WTC11 (cell line): ENCODE results near the gene ANKRD37. TPM values are rescaled to one million over a fixed set of nuclear protein-coding genes. Genes with fewer than 3 reads are reported as not detected.

Experiments used
- ATAC-seq: fragments of 200-7000 bp; cut with Tn5 transposase; 2 replicates; pipeline ENCODE4 v1.10.0; 2021; ENCODE audit warnings: mild to moderate bottlenecking, moderate library complexity
- CTCF ChIA-PET: fragments of 300-600 bp; sonication (Branson Sonifier 250); formaldehyde crosslinking; loops from one replicate; lab custom pipeline; 2021; ENCODE audit warnings: antibody characterized with exemption; lab: Charles Lee
- POLR2A ChIA-PET: fragments of 350-600 bp; sonication (Branson Sonifier 250); formaldehyde crosslinking; loops from one replicate; lab custom pipeline; 2021; ENCODE audit warnings: antibody characterized with exemption; lab: Charles Lee
- DNase-seq: peaks from one replicate; pipeline ENCODE4 v3.0.0; 2021; ENCODE audit warnings: low spot score
- H3K27ac Mint-ChIP-seq: 2 replicates; pipeline ENCODE4 v1.8.0; 2021; ENCODE audit warnings: mixed read lengths
- H3K27me3 Mint-ChIP-seq: 2 replicates; pipeline ENCODE4 v1.8.0; 2021; ENCODE audit warnings: low read depth, mild to moderate bottlenecking, moderate library complexity, mixed read lengths
- H3K36me3 Mint-ChIP-seq: 2 replicates; pipeline ENCODE4 v1.8.0; 2021; ENCODE audit warnings: mixed read lengths
- H3K4me1 Mint-ChIP-seq: 2 replicates; pipeline ENCODE4 v1.8.0; 2022; ENCODE audit warnings: mixed read lengths
- H3K4me3 Mint-ChIP-seq: 2 replicates; pipeline ENCODE4 v1.8.0; 2021; ENCODE audit warnings: mild to moderate bottlenecking, moderate library complexity, mixed read lengths
- H3K9me3 Mint-ChIP-seq: 2 replicates; pipeline ENCODE4 v1.8.0; 2021; ENCODE audit warnings: mixed read lengths
- ATF1 ChIP-seq: sonication (generic); formaldehyde crosslinking; IDR thresholded peaks from 2 replicates; pipeline ENCODE4 v1.8.1; 2023; ENCODE audit warnings: mild to moderate bottlenecking, moderate library complexity, missing genetic modification reagents
- ELF4 ChIP-seq: sonication (generic); formaldehyde crosslinking; IDR thresholded peaks from 2 replicates; pipeline ENCODE4 v1.8.1; 2022; ENCODE audit warnings: low read depth, mild to moderate bottlenecking, moderate library complexity, missing genetic modification reagents
- ESRRA ChIP-seq: sonication (generic); formaldehyde crosslinking; IDR thresholded peaks from 2 replicates; pipeline ENCODE4 v1.8.1; 2022; ENCODE audit warnings: mild to moderate bottlenecking, missing genetic modification reagents, borderline replicate concordance
- GTF2I ChIP-seq: fragments of 250-450 bp; sonication (Bioruptor Pico); conservative IDR thresholded peaks from 2 replicates; pipeline ENCODE4 v1.4.0; 2021; ENCODE audit warnings: mild to moderate bottlenecking
- JAZF1 ChIP-seq: fragments of 250-450 bp; sonication (Bioruptor Pico); IDR thresholded peaks from 2 replicates; pipeline ENCODE4 v1.9.0; 2021; ENCODE audit warnings: moderate library complexity, mild to moderate bottlenecking, inconsistent platforms
- NFE2L1 ChIP-seq: sonication (generic); formaldehyde crosslinking; IDR thresholded peaks from 2 replicates; pipeline ENCODE4 v1.8.1; 2023; ENCODE audit warnings: missing genetic modification reagents
- NR3C1 ChIP-seq: sonication (generic); formaldehyde crosslinking; conservative IDR thresholded peaks from 2 replicates; pipeline ENCODE4 v1.8.1; 2023; ENCODE audit warnings: low read depth, mild to moderate bottlenecking, missing genetic modification reagents
- PRRX2 ChIP-seq: fragments of 250-450 bp; sonication (Bioruptor Pico); IDR thresholded peaks from 2 replicates; pipeline ENCODE4 v1.8.0; 2021; ENCODE audit warnings: mild to moderate bottlenecking
- SMAD3 ChIP-seq: sonication (generic); formaldehyde crosslinking; IDR thresholded peaks from 2 replicates; pipeline ENCODE4 v1.8.0; 2022; ENCODE audit warnings: missing genetic modification reagents, mild to moderate bottlenecking, borderline replicate concordance
- ZNF317 ChIP-seq: sonication (generic); formaldehyde crosslinking; IDR thresholded peaks from 2 replicates; pipeline ENCODE4 v1.8.1; 2023; ENCODE audit warnings: low read depth, mild to moderate bottlenecking, moderate library complexity, missing genetic modification reagents, borderline replicate concordance
- total RNA-seq: library from RNA; stranded (reverse); gene quantifications from 3 replicates; pipeline ENCODE4 v1.2.3, GENCODE V29; 2021
- TF ChIP-seq, protein P1 (sequence below): sonication (generic); formaldehyde crosslinking; IDR thresholded peaks from 2 replicates; pipeline ENCODE4 v1.8.0; 2022; ENCODE audit warnings: mild to moderate bottlenecking, missing genetic modification reagents
- TF ChIP-seq, protein P2 (sequence below): sonication (generic); formaldehyde crosslinking; IDR thresholded peaks from 2 replicates; pipeline ENCODE4 v1.8.1; 2022; ENCODE audit warnings: missing genetic modification reagents, borderline replicate concordance
- TF ChIP-seq, protein P3 (sequence below): sonication (generic); formaldehyde crosslinking; IDR thresholded peaks from 2 replicates; pipeline ENCODE4 v1.8.0; 2022; ENCODE audit warnings: mild to moderate bottlenecking, missing genetic modification reagents
- TF ChIP-seq, protein P4 (sequence below): fragments of 250-450 bp; sonication (Bioruptor Pico); IDR thresholded peaks from 2 replicates; pipeline ENCODE4 v1.9.0; 2021; ENCODE audit warnings: mild to moderate bottlenecking
- TF ChIP-seq, protein P5 (sequence below): fragments of 200-600 bp; IDR thresholded peaks from 2 replicates; pipeline ENCODE4 v1.8.0; 2022; ENCODE audit warnings: antibody characterized with exemption
- TF ChIP-seq, protein P6 (sequence below): sonication (generic); formaldehyde crosslinking; IDR thresholded peaks from 2 replicates; pipeline ENCODE4 v1.8.1; 2022; ENCODE audit warnings: mild to moderate bottlenecking, missing genetic modification reagents, moderate library complexity, borderline replicate concordance
- TF ChIP-seq, protein P7 (sequence below): sonication (generic); formaldehyde crosslinking; IDR thresholded peaks from 2 replicates; pipeline ENCODE4 v1.8.1; 2023; ENCODE audit warnings: mild to moderate bottlenecking, moderate library complexity, missing genetic modification reagents
- TF ChIP-seq, protein P8 (sequence below): sonication (generic); formaldehyde crosslinking; conservative IDR thresholded peaks from 2 replicates; pipeline ENCODE4 v1.8.1; 2022; ENCODE audit warnings: mild to moderate bottlenecking, missing genetic modification reagents

Gene ANKRD37
- total RNA-seq, 1 experiment from 2014 or later = 3.0 TPM

DNA sequence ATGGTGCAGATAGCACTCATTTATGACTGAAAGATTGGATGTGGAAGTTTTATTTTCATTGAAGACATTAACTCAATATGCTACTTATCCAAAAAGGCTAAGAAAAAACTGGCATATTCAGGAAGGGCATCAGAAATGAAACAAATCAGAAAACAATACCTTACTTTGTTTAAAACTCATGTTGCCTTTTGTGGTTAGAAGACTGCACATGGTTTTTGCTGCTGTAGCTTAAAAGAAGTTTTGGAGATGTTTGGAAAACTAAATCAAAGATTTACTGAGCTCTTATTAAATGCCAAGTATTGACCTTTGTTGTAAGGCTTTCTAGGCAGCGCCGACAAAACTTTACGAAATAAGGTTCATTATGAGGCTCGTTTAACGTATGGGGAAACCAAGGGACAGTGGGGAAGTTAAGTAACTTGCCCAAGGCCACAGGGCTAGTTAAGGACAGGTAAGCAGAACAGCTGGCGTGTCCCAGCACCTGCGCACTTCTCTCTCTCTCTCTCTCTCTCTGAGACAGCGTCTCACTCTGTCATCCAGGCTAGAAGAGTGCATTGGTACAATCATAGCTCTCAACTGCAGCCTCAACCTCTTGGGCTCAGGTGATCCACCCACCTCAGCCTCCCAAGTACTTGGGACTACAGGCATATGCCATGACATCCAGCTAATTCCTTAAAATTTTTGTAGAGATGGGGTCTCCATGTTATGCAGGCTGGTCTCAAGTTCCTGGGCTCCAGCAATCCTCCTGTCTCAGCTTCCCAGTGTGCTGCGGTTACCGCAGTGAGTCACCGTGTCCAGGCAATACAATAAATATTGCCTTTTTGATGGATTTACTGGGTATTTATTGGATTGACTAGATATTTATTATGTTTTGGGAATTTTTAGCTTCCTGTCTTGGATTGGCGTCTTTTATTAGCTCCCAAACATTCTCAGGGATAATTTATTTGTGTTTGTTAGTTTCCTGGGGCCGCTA is 17.0 kb upstream of the ANKRD37 start (continued):
- TF ChIP-seq ESRRA (CRISPR knock-in tag) = no peak
- TF ChIP-seq ATF1 = no peak
- no peak for TF ChIP-seq GTF2I (CRISPR knock-in tag)
- TF ChIP-seq, protein P1, sequence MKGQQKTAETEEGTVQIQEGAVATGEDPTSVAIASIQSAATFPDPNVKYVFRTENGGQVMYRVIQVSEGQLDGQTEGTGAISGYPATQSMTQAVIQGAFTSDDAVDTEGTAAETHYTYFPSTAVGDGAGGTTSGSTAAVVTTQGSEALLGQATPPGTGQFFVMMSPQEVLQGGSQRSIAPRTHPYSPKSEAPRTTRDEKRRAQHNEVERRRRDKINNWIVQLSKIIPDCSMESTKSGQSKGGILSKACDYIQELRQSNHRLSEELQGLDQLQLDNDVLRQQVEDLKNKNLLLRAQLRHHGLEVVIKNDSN (CRISPR knock-in tag) = no peak
- no peak for TF ChIP-seq JAZF1 (CRISPR knock-in tag)

DNA sequence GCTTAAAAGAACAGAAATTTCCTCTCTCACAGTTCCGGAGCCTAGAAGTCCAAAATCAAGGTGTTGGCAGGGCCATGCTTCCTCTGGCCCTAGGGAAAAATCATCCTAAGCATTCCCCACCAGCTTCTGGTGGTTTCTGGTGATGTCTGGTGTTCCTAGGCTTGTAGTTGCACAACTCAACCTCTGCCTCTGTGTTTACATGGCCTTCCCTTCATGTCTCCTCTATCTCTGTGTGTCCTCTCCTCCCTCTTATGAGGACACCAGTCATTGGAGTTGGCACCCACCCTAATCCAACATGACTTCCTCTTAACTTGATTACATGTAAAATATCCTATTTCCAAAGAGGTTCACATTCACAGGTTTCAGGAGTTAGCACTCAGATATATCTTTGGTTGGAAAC is 16.3 kb upstream of the ANKRD37 start:
- Mint-ChIP-seq H3K4me1 (peaks cover 6% of the 10 kb centered on the region; the same call in 1 of the 2 replicates), H3K27me3 (no peaks in the 10 kb centered on the region), H3K36me3 (no peaks in the 10 kb centered on the region), H3K27ac (no peak overlapping the region), H3K4me3 (no peak overlapping the region), H3K9me3 (peaks cover 18% of the 10 kb centered on the region)
- ATAC-seq (no peak), DNase-seq (no peak)
- ChIA-PET CTCF (interaction anchor here (0.6 to 1.1 kb wide), 2 partner anchors 218 to 285 kb away, joined by 3 to 4 read pairs; no protein-coding TSS in a partner anchor), POLR2A (no interaction called here)
- TF ChIP-seq, protein P2, sequence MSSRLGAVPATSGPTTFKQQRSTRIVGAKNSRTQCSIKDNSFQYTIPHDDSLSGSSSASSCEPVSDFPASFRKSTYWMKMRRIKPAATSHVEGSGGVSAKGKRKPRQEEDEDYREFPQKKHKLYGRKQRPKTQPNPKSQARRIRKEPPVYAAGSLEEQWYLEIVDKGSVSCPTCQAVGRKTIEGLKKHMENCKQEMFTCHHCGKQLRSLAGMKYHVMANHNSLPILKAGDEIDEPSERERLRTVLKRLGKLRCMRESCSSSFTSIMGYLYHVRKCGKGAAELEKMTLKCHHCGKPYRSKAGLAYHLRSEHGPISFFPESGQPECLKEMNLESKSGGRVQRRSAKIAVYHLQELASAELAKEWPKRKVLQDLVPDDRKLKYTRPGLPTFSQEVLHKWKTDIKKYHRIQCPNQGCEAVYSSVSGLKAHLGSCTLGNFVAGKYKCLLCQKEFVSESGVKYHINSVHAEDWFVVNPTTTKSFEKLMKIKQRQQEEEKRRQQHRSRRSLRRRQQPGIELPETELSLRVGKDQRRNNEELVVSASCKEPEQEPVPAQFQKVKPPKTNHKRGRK (CRISPR knock-in tag) = no peak
- no peak for TF ChIP-seq SMAD3 (CRISPR knock-in tag)
- TF ChIP-seq, protein P3, sequence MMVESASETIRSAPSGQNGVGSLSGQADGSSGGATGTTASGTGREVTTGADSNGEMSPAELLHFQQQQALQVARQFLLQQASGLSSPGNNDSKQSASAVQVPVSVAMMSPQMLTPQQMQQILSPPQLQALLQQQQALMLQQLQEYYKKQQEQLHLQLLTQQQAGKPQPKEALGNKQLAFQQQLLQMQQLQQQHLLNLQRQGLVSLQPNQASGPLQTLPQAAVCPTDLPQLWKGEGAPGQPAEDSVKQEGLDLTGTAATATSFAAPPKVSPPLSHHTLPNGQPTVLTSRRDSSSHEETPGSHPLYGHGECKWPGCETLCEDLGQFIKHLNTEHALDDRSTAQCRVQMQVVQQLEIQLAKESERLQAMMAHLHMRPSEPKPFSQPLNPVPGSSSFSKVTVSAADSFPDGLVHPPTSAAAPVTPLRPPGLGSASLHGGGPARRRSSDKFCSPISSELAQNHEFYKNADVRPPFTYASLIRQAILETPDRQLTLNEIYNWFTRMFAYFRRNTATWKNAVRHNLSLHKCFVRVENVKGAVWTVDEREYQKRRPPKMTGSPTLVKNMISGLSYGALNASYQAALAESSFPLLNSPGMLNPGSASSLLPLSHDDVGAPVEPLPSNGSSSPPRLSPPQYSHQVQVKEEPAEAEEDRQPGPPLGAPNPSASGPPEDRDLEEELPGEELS (CRISPR knock-in tag) = no peak
- TF ChIP-seq ATF1 = no peak
- TF ChIP-seq, protein P4, sequence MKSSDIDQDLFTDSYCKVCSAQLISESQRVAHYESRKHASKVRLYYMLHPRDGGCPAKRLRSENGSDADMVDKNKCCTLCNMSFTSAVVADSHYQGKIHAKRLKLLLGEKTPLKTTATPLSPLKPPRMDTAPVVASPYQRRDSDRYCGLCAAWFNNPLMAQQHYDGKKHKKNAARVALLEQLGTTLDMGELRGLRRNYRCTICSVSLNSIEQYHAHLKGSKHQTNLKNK = no peak
- TF ChIP-seq PRRX2 = no peak

DNA sequence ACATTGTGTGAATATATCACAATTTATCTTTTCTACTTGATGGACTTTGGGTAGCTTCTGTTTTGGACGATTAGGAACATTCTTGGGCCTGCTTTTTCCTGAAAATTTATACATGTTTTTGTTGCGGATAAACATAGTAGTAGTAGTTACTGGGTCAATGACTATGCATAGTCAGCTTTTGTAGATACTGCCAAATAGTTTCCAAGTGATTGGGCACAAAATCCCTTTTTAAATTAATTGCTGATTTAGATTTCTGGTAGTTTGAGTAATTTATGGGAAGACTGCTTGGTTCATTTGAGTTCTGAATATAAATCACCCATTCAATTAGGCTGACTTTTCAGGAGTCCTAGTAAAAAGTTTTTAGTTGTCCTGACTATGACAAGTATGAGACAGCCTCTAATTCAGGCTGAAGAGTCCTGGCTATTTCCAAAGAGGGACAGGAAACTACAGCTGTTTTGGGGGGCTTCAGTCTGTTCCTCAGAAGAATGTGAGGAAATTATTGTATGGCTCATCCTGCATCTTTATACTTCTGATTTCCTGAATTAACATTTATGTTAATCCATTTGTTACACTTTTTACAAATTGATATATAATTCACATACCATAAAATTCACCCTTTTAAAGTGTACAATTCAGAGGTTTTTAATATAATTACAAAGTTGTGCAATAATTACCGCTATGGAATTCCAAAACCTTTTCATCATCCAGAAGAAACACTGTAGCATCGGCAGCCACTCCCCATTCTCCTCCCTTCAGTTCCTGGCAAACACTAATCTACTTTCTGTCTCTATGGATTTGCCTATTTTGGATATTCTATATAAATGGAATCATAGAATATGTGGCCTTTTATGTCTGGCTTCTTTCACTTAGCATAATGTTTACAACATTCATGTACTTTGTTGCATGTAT is 15.1 kb upstream of the ANKRD37 start:
- no peak for ATAC-seq
- POLR2A ChIA-PET = no interaction called here
- Mint-ChIP-seq H3K9me3 (peaks cover 18% of the 10 kb centered on the region), H3K36me3 (no peaks in the 10 kb centered on the region), H3K27ac (no peak overlapping the region), H3K4me1 (peaks cover 6% of the 10 kb centered on the region; the same call in 1 of the 2 replicates), H3K27me3 (no peaks in the 10 kb centered on the region), H3K4me3 (no peak overlapping the region)
- no peak for DNase-seq
- CTCF ChIA-PET = no interaction called here
- TF ChIP-seq, protein P5, sequence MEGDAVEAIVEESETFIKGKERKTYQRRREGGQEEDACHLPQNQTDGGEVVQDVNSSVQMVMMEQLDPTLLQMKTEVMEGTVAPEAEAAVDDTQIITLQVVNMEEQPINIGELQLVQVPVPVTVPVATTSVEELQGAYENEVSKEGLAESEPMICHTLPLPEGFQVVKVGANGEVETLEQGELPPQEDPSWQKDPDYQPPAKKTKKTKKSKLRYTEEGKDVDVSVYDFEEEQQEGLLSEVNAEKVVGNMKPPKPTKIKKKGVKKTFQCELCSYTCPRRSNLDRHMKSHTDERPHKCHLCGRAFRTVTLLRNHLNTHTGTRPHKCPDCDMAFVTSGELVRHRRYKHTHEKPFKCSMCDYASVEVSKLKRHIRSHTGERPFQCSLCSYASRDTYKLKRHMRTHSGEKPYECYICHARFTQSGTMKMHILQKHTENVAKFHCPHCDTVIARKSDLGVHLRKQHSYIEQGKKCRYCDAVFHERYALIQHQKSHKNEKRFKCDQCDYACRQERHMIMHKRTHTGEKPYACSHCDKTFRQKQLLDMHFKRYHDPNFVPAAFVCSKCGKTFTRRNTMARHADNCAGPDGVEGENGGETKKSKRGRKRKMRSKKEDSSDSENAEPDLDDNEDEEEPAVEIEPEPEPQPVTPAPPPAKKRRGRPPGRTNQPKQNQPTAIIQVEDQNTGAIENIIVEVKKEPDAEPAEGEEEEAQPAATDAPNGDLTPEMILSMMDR = no peak
- TF ChIP-seq, protein P6, sequence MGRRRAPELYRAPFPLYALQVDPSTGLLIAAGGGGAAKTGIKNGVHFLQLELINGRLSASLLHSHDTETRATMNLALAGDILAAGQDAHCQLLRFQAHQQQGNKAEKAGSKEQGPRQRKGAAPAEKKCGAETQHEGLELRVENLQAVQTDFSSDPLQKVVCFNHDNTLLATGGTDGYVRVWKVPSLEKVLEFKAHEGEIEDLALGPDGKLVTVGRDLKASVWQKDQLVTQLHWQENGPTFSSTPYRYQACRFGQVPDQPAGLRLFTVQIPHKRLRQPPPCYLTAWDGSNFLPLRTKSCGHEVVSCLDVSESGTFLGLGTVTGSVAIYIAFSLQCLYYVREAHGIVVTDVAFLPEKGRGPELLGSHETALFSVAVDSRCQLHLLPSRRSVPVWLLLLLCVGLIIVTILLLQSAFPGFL (CRISPR knock-in tag) = no peak
- TF ChIP-seq ELF4 (CRISPR knock-in tag) = no peak
- TF ChIP-seq, protein P7, sequence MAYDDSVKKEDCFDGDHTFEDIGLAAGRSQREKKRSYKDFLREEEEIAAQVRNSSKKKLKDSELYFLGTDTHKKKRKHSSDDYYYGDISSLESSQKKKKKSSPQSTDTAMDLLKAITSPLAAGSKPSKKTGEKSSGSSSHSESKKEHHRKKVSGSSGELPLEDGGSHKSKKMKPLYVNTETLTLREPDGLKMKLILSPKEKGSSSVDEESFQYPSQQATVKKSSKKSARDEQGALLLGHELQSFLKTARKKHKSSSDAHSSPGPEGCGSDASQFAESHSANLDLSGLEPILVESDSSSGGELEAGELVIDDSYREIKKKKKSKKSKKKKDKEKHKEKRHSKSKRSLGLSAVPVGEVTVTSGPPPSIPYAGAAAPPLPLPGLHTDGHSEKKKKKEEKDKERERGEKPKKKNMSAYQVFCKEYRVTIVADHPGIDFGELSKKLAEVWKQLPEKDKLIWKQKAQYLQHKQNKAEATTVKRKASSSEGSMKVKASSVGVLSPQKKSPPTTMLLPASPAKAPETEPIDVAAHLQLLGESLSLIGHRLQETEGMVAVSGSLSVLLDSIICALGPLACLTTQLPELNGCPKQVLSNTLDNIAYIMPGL (CRISPR knock-in tag) = no peak
- TF ChIP-seq, protein P8, sequence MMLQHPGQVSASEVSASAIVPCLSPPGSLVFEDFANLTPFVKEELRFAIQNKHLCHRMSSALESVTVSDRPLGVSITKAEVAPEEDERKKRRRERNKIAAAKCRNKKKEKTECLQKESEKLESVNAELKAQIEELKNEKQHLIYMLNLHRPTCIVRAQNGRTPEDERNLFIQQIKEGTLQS (CRISPR knock-in tag) = no peak
- no peak for TF ChIP-seq ZNF317 (CRISPR knock-in tag)
- no peak for TF ChIP-seq NFE2L1 (CRISPR knock-in tag)
- no peak for TF ChIP-seq NR3C1 (CRISPR knock-in tag)
